ENCODE data around the gene TACR2.

Gene TACR2

DNA sequence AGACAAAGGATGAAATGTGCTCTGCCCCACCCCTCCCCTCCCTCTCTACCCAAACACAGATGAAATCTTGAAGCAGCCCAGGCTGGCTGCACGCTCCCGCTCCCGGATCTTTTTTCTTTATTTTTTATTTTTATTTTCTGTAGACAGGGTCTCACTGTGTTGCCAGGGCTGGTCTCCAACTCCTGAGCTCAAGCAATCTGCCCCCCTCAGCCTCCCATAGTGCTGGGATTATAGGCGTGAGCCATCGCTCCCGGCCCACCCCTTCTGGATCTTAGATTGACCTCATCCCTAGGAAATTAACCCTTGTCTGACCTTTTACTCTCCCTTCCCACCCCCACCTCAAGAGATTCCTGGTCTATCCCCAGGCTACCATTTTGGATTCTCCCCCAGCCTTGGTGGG lies 14.3 kb downstream of the TACR2 start:
- no peak for DNase-seq (ENCODE audit: low spot score)

DNA sequence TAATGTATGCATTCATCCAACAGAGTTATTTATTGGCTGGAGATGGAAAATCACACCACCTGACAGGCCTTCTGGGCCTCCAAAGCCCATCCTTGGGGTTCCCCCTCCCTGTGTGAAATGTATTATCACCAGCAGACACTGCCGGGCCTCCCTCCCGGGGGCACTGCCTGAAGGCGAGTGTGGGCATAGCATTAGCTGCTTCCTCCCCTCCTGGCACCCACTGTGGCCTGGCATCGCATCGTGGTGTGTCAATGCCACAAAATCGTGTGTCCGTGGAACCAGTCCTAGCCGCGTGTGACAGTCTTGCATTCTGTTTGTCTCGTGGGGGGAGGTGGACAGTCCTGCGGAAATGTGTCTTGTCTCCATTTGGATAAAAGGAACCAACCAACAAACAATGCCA lies 15.3 kb downstream of the TACR2 start:
- no peak for DNase-seq (ENCODE audit: low spot score)

DNA sequence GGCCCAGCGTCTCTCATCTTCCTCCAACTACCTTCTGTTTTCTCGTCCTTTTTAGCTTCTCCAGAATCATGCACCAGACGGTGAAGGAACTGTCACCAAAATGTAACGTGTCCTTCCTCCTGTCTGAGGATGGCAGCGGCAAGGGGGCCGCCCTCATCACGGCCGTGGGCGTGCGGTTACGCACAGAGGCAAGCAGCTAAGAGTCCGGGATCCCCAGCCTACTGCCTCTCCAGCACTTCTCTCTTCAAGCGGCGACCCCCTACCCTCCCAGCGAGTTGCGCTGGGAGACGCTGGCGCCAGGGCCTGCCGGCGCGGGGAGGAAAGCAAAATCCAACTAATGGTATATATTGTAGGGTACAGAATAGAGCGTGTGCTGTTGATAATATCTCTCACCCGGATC lies 15.8 kb downstream of the TACR2 start:
- DNase-seq (ENCODE audit: low spot score), result no peak

DNA sequence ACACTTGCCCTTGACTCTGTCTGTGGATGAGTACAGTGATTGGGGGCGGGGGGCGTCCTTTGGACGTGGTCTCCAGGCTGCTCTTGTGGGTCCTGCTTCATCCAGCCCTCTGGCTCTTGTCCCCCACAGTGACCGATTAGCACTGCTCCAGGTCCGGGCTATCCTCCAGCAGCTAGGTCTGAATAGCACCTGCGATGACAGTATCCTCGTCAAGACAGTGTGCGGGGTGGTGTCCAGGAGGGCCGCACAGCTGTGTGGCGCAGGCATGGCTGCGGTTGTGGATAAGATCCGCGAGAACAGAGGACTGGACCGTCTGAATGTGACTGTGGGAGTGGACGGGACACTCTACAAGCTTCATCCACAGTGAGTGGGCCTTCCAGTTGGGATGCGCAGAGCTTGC lies 18.3 kb downstream of the TACR2 start:
- no peak for DNase-seq (ENCODE audit: low spot score)

DNA sequence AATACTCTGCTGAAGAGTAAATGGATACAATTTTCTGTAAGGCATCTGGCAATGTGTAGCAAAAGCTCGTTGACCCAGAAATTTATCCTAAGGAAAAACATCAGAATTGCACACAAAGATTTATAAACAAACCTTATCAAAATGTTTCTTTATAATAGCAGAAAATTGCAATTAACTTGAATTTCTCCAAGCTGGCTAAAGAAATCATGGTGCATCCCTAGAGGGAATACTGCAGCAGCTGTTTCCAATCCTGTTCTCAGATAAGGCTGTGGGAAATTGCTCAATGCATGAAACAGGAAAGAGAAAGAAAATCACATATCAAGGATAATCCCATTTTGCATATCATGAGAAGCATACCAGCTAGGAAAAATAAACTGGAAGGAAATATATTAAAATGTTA lies 18.7 kb downstream of the TACR2 start:
- DNase-seq (ENCODE audit: low spot score), result no peak

DNA sequence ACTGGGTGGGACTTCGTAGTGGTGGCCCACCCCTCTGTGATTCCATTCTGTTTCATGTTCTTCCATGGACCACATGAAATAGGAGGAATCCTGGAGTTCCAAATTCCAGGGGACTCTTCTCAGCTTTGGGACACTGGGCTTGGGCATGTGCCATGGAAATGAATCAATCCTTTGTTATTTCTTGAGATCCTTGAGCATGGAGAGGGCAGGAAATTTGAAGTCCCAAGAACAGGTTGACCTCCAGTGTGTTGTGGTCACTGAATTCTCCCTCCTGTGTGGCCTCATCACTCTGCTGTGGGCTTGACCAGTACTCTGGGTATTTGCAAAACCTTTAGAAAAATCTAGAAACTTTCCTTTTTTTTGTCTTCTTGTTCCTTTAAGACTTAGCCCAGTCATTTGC lies 22.7 kb downstream of the TACR2 start:
- DNase-seq (ENCODE audit: low spot score), result no peak

DNA sequence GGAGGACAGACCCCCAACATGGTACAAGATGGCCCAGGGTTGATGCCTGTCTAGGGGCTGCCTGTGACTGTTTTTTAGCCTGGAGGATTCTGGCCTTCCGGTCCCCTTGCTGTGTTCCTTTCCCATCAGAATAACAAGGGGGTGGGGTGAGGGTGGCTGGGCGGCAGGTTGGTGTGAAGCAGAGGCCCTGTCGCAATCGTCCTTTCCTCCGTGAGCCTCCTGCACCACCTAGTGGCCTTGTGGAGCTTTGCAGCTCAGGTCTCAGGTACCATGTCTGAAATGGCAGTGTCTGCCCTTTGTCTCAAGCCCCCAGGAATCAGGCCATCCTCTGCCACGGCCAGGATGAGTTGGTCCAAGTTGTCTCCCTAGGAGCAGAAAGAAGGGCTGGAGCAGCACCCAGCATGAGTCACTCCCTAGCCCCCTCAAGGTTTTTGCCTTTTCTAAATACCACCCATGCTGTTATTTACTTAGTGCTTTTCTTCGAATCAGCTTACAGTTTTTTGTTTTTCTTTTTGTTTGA lies 24.2 kb downstream of the TACR2 start:
- DNase-seq (ENCODE audit: low spot score), result peak; percentile 91

DNA sequence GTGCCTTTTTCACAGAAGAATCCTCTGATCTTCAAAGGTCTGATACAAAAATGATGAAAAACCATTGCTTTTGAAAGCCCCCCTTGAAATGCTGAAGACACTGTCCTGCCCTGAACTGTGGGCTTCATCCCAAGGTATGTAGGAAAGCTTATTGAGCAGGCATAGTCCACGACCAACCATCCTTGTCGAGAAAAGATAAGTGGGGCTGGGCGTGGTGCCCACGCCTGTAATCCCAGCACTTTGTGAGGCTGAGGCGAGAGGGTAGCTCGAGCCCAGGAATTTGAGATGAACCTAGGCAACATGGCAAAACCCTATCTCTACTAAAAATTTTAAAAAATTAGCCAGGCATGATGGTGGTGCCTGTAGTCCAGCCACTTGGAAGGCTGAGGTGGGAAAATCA lies 25.6 kb downstream of the TACR2 start:
- no peak for DNase-seq (ENCODE audit: low spot score)

DNA sequence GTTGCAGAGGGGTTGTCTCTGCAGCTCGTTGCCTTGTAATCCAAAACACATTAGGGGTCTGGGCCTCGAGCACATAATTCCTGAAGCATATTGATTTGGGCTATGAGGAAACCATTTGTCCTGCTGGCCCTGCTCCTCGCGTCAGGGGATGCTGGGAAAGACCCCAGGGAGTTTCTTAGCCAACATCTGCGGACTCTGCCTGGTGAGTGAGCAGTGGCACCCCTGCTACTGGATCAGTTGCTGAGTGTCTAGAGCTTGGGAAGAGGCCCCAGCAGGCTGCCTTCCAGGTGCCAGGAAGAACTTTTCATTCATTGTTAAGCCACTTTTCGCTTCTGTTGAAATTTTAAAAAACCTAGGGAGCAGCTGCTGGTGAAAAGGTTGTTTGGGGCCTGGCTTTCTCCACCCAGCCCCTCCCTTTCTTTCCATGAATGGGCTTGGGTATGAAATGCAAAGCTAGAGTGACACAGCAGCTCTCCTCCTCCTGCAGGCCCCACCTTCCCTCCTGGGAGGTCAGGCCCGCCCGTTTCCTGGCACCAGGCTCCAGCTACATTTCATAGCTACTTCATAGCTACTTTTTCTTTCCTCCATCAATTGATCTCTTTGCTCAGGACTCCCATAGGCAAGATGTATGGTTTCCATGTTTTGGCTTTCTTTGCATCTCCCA lies 26.8 kb downstream of the TACR2 start:
- no peak for DNase-seq (ENCODE audit: low spot score)

DNA sequence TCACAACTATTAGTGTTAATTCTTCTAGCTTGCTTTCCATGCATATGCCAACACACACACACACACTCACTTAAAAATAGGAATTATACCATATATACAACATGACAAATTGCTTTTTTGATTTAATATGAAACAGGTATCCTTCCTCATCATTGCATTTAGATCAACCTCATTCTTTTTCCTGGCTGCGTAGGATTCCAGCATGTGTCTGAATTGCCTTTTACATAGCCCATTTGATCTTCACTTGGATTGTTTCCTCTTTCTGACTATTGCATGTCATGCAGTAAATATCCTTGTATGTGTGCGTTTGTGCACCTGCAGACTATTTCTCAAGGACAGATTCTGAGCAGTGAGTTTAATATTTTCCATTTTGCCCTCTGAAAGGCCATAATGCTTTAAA lies 28.2 kb downstream of the TACR2 start:
- DNase-seq (ENCODE audit: low spot score), result no peak

DNA sequence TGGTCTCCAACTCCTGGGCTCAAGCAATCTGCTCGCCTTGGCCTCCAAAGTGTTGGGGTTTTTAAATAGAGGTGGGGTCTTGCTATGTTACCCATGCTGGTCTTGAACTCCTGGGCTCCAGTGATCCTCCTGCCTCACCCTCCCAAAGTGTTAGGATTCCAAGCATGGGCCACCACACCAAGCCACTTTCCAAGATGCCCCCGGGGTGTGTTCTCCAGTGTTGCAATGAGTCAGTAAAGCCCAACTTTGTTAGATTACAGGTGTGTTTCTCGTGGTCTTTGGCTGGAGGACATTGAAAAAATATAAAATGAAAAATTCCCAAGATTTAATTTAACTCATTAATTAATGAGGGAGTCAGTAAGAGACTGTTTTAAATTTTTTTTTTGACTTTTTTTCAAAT lies 29.2 kb downstream of the TACR2 start:
- DNase-seq (ENCODE audit: low spot score), result no peak

DNA sequence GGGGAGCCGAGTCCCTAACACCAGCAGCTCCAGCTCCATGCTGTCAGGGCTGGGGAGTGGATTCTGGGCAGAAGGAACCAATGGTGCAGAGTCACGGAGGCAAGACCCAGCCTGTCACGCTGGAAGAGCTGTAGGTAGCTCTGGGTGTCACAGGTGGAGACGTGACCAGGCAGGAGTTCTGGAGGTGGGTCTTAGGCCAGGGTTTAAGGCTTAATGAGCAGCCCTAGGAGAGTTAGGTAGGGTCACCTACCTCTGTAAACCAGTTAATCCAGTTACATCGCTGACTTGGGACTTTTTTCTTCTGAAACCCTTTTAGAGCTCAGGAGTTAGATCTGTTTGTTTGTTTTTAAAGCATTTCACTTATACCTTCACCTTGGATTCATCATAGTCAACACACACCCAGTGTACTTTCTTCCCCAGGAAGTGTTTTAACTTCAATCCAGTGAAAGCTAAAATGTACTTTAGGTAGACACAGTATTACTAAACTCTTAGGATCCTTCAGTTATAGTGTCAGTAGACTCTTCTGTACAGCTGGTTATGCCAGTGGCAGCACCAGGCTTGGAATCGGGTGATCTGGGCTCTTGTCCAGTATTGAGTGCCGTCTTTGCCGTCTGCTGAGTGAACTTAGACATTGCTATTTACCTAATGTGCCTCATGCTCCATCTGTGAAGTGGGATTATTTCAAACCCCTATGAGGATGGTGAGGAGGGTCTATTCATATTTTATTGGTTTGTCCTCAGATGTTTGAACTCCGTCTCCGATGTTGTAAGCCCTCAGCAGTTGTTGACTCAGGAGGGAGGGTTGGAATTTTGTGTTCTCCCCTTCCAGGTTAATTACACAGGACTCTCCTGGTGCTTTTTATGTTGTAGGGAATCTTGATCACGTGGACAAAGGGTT lies 31.0 kb downstream of the TACR2 start:
- DNase-seq (ENCODE audit: low spot score), result no peak

DNA sequence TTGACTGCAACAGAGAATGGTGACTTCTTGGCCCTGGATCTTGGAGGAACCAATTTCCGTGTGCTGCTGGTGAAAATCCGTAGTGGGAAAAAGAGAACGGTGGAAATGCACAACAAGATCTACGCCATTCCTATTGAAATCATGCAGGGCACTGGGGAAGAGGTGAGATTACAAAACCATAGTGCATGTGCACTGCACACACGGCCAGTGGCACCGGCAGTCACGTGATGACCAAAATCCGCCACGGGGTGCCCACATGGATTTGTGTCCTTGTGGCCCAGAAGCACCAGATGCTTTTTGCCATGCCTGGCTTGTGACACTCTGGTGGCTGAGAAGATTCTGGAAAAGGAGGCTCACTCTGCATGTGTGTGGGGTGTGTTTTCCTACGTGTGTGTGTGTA lies 32.4 kb downstream of the TACR2 start:
- no peak for DNase-seq (ENCODE audit: low spot score)

DNA sequence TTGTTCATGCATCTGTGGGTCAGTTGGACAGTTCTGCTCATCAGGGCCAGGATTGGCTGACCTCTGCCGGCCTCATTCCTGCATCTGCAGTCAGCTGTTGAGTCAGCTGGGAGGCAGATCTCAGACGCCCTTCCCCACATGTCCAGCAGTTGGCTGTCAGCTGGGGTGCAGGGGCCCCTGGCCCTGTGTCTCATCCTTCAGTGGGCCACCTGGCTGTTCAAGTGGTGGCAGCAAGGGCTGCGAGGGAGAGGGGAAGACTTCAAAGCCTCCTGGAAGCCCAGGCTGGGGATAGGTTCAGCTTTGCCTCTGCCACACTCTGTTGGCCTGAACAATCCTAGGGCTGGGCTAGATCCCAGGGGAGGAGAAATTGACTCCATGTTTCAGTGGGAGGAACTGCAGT lies 33.2 kb downstream of the TACR2 start:
- no peak for DNase-seq (ENCODE audit: low spot score)

DNA sequence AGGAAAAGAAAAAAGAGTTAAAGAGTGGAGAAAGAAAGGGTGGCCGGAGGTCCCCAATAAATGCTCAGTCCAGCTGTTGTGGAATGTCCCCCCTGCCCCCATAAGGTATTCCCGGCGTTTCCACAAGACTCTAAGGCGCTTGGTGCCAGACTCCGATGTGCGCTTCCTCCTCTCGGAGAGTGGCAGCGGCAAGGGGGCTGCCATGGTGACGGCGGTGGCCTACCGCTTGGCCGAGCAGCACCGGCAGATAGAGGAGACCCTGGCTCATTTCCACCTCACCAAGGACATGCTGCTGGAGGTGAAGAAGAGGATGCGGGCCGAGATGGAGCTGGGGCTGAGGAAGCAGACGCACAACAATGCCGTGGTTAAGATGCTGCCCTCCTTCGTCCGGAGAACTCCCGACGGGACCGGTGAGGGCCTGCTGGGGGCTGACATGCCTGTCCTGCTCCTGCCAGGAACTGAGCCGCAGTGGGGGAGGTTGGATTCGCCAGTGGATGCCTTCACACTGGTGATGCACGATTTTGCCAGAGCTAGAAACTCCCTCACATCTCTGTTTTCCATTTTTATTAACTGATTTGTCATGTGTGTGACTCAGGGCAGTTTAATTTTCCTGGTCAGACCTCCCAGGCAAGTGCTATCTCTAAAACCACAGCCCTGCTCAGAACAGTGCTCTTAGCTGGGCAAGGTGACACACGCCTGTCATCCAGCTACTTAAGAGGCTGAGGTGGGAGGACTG lies 34.2 kb downstream of the TACR2 start:
- DNase-seq (ENCODE audit: low spot score), result no peak

DNA sequence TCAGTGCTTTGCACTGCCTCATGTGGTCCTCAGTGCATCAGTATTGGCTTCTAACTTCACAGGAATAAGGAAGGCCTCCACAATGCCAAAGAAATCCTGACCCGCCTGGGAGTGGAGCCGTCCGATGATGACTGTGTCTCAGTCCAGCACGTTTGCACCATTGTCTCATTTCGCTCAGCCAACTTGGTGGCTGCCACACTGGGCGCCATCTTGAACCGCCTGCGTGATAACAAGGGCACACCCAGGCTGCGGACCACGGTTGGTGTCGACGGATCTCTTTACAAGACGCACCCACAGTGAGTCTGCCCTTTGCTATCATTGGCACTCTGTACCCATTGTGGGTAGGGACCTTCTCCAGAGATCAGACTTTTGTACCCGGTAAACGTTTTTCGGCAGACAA lies 36.9 kb downstream of the TACR2 start:
- no peak for DNase-seq (ENCODE audit: low spot score)

DNA sequence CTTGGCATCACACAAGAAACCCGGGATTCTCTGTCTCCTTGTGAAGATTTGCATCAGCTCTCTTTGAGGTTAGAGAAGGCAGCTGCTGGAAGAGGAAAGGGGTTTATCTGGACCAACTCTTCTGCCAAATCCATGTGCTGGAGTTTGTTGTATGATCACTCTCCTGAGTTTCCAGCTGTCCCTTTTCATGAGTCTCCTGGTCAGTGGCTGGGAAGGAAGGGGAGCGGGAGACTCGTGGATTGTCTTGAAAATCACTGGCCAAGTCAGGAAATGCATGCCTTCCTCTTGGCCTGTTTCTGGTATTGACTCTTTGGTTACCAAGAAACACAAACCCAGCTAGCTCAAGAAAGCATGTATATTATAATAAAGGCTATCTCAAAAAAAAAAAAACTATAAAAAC lies 38.8 kb downstream of the TACR2 start:
- no peak for DNase-seq (ENCODE audit: low spot score)

DNA sequence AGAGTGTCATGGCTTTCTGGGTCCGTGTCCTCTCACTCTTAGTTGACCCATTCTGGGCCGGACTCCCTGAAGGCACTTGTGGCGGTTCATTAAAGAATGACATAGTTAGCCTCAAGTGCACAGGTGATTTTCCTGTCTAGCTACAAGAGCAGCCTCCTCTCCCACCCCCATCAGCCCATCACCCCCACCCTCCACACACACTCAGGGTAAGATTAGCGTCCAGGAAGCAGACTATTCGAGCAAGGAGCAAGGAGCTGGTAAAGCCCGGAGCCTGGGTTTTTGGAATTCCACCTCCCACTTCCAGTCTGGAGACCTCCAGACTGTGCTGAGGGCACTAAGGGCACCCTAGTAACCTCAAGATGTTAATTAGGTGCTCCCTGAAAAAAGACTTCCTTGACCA lies 39.5 kb downstream of the TACR2 start:
- DNase-seq (ENCODE audit: low spot score), result no peak

DNA sequence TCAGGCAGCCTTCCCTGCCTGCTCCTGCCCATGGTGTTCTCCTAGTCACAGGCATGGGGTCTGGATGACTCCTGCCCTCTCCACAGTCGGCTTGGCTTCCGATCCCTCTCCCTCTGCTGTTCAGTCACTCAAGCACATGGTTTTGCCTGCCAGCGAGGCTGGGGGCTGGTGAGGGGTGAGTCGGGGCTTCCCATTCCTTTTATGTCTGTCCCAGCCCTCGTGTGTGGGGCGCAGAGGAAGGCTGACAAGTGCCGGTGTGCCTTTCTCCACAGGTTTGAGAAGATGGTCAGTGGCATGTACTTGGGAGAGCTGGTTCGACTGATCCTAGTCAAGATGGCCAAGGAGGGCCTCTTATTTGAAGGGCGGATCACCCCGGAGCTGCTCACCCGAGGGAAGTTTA lies 40.1 kb downstream of the TACR2 start:
- DNase-seq (ENCODE audit: low spot score), result no peak

DNA sequence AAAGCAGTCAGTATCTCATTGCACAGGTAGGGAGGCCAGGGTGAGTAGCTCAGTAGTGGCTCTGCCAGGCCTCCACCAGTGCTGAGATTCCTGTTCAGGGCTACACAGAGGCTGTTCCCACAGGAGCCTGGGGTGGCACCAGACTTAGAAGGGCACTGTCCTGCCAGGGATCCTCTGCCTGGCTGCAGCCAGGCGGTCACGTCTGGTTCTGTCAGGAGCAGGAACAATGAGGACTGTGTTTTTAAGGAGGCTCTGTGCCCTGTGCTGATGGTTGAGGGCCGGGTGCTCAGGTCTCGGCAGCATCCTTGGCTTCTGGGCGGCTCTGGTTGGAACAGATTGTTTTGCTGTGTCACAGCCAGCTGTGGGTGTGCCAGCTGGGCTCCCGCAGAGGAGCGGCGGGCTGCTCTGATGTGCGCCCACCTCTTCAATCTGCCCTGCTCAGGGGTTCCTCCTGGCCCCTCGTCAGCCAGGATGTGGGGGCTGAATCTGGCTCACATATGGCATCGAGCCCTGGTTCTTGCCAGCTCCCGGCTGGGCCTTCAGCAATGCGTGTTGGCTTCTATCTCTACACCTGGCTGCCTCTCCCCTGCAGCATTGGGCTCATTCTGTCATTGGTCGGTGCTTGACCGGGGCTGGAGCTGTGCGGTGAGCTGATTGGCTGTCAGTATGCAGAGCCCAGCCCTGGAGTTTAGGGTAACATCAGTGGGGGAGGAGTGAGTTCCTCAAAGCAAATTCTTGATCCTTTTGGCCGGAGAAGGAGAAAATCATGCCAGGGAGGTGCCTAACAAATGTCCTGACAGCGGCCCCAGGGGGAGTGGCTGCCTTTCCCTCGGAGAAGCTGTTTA lies 41.2 kb downstream of the TACR2 start:
- DNase-seq (ENCODE audit: low spot score), result peak; percentile 60

DNA sequence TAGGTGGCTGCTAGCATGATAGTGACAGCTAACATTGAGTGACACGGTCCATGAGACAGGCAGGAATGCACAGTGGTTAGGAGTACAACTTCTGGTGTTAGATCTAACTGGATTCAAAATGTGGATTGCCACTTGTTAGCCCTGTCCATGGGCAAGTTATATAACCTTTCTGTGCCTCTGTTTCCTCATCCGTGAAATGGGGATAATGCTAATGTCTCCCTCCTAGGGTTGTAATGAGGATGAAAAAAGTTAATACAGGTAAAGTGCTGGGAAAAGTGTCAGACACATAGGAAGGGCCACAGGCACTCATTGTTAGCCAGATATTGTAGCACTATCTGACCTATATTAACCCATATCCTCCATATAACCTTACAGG lies 41.8 kb downstream of the TACR2 start:
- no peak for DNase-seq (ENCODE audit: low spot score)

DNA sequence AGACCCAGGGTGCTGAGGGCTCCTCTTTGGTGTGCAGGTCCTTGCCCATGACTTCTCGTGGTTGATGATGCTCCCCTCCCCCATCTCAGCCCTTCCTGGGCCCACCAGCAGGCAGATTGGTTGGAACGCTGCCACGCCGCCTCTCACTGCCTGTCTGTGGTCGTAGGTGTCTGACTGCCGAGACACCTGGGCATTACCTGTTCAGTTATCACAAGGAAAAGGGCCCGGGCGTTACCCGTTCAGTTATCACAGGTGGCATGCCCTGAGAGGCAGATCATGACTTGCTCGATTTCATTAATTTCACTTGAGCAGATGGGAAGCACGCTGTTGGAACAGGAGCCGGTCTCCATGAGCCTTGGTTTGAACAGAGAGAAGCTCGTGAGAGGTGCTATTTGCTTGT lies 42.5 kb downstream of the TACR2 start:
- DNase-seq (ENCODE audit: low spot score), result no peak

All from Ammon's horn (tissue), 1 donor.